Cardiac fibroblast (primary cell): ENCODE results near the gene OR1J1.
A peak's percentile ranks its signal among the peaks of the same experiment; 100 is the strongest.

Source experiments
- DNase-seq, 2 donors: peaks; one replicate each; pipeline versions ENCODE4 v3.0.0 to v3.0.0-alpha.2; 2010; ENCODE audit warnings: low read depth in 2 of 2
- H3K4me3 ChIP-seq, 2 donors: replicated peaks in 1 of 2; 1 replicate in 1 of 2; 2 replicates in 1 of 2; pipeline ENCODE4 v1.5.1; 2011; ENCODE audit warnings: low read depth in 2 of 2, low read length in 2 of 2, mild to moderate bottlenecking in 2 of 2, moderate library complexity in 1 of 2
- TF ChIP-seq, protein P1 (sequence below): IDR thresholded peaks from one replicate; pipeline ENCODE4 v1.5.1; 2011; ENCODE audit warnings: low read depth, mild to moderate bottlenecking, low read length, inconsistent platforms

OR1J1 gene

GRCh38 chr9:122466456-122466855, 11.3 kb downstream of the OR1J1 start:
- DNase-seq: no peak
- TF ChIP-seq, protein P1, sequence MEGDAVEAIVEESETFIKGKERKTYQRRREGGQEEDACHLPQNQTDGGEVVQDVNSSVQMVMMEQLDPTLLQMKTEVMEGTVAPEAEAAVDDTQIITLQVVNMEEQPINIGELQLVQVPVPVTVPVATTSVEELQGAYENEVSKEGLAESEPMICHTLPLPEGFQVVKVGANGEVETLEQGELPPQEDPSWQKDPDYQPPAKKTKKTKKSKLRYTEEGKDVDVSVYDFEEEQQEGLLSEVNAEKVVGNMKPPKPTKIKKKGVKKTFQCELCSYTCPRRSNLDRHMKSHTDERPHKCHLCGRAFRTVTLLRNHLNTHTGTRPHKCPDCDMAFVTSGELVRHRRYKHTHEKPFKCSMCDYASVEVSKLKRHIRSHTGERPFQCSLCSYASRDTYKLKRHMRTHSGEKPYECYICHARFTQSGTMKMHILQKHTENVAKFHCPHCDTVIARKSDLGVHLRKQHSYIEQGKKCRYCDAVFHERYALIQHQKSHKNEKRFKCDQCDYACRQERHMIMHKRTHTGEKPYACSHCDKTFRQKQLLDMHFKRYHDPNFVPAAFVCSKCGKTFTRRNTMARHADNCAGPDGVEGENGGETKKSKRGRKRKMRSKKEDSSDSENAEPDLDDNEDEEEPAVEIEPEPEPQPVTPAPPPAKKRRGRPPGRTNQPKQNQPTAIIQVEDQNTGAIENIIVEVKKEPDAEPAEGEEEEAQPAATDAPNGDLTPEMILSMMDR: no peak
- no peak overlapping the region for H3K4me3 ChIP-seq

- DNase-seq: peak; percentile 96 to 97
- peak overlapping the region; percentile 0 to 32 for H3K4me3 ChIP-seq
- TF ChIP-seq, protein P1: peak; percentile 72
Observed at GRCh38 chr9:122464633-122465567, 12.8 kb downstream of the OR1J1 start.

- TF ChIP-seq, protein P1: peak; percentile 22
- DNase-seq: peak in 1 of 2 donors; percentile 19
- peak overlapping the region in 1 of 2 donors; percentile 32 for H3K4me3 ChIP-seq
Observed at GRCh38 chr9:122463828-122464632, 13.7 kb downstream of the OR1J1 start.

DNA sequence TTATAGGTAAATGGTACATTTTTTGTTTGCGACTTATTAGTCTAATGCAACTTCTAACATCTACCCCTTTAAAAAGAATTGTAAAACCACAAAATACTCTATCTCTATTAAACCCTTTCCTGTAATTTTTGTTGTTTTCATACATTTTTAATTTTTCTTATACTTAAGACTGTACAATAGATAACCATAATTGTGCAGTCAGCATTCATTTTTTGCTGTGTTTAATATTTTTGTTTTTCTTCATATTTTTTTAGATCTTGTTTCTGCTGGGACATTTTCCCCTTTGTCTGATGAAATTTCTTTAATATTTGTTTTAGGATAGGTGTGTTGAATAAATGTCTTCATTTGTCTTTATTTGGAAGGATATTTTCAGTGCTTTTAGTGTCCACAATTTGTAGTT, 19.9 kb downstream of the OR1J1 start:
- TF ChIP-seq, protein P1: no peak
- DNase-seq: no peak
- H3K4me3 ChIP-seq: no peak overlapping the region

- TF ChIP-seq, protein P1: no peak
- no peak overlapping the region for H3K4me3 ChIP-seq
- no peak for DNase-seq
Observed at GRCh38 chr9:122456123-122456522, 21.6 kb downstream of the OR1J1 start.

GRCh38 chr9:122453677-122454135, 24.0 kb downstream of the OR1J1 start:
- H3K4me3 ChIP-seq: no peak overlapping the region
- TF ChIP-seq, protein P1: no peak
- DNase-seq: peak; percentile 12 to 65
